K562 (cell line): ENCODE data around the gene DAB1. TPM values are rescaled to one million over a fixed set of nuclear protein-coding genes. Genes with fewer than 3 reads are reported as not detected.

Experiments
- ATAC-seq: fragments of 200-7000 bp; cut with Tn5 transposase; 3 replicates; pipeline ENCODE4 v1.9.1; 2020; ENCODE audit warnings: moderate library complexity
- BruUV-seq: library from RNA; stranded (reverse); fragments of 400-500 nt; replicated peaks from 2 replicates; lab custom pipeline; 2021; lab: Mats Ljungman, UMichigan
- CTCF ChIA-PET: fragments of 300-600 bp; formaldehyde crosslinking; extraction: SDS; loops from one replicate; lab custom pipeline; 2021; ENCODE audit warnings: low intra/inter-chr PET ratio; lab: Yijun Ruan, JAX
- POLR2A ChIA-PET: fragments of 300-600, 350-650 bp; sonication (Branson Sonifier 250); formaldehyde crosslinking; extraction: SDS; loops from one replicate; lab custom pipeline; 2021; ENCODE audit warnings: antibody characterized with exemption, inconsistent platforms; lab: Yijun Ruan, JAX
- DNase-seq, 4 experiments: peaks; one replicate each; pipeline versions ENCODE4 v3.0.0 to v3.0.0-alpha.2; 2011 to 2018; ENCODE audit warnings: low spot score in 3 of 4, mixed read lengths in 3 of 4; ENCODE audit errors: extremely low read depth in 1 of 4
- FAIRE-seq: peaks from 2 replicates; lab custom pipeline; 2011; peaks lifted over from hg19 to GRCh38; lab: Jason Lieb, UNC
- H2AFZ ChIP-seq: 2 replicates; pipeline ENCODE4 v1.6.0; 2011; ENCODE audit warnings: low read depth, low read length, control low read depth, inconsistent platforms
- H3K27ac ChIP-seq: fragments of 200-600 bp; 3 replicates; pipeline ENCODE4 v1.8.0; 2011; ENCODE audit warnings: low read depth, mild to moderate bottlenecking, control low read depth, inconsistent platforms, low read length, moderate library complexity, mixed read lengths; ENCODE audit errors: extremely low read depth
- H3K27me3 ChIP-seq, 2 experiments: fragments of 300-600 bp in 1 of 2; 2 replicates in 1 of 2; 3 replicates in 1 of 2; pipeline versions ENCODE4 v1.6.0 to v1.8.0; 2011; ENCODE audit warnings: inconsistent platforms in 2 of 2, low read length in 2 of 2, mild to moderate bottlenecking in 1 of 2, mixed read lengths in 1 of 2, moderate library complexity in 1 of 2; ENCODE audit not compliant: control insufficient read depth in 2 of 2, insufficient read depth in 2 of 2
- H3K36me3 ChIP-seq: fragments of 300-600 bp; 3 replicates; pipeline ENCODE4 v1.8.0; 2011; ENCODE audit warnings: mild to moderate bottlenecking, low read length, inconsistent platforms; ENCODE audit not compliant: control insufficient read depth, insufficient read depth
- H3K4me1 ChIP-seq, 2 experiments: fragments of 200-600 bp in 1 of 2; replicated peaks in 1 of 2; 2 replicates in 1 of 2; 3 replicates in 1 of 2; pipeline versions ENCODE4 v1.5.1 to v1.8.0; 2011; ENCODE audit warnings: inconsistent platforms in 2 of 2, low read length in 2 of 2, mild to moderate bottlenecking in 1 of 2, mixed read lengths in 1 of 2, moderate library complexity in 1 of 2; ENCODE audit not compliant: control insufficient read depth in 2 of 2, insufficient read depth in 2 of 2
- H3K4me2 ChIP-seq: 2 replicates; pipeline ENCODE4 v1.6.1; 2011; ENCODE audit warnings: low read length, control low read depth, inconsistent platforms, mixed read lengths; ENCODE audit not compliant: insufficient read depth
- H3K4me3 ChIP-seq: fragments of 200-600 bp; sonication (generic), shearing (Covaris generic); 2 replicates; pipeline ENCODE4 v1.5.1; 2016; ENCODE audit warnings: control low read depth, inconsistent platforms
- H3K79me2 ChIP-seq: fragments of 200-600 bp; 3 replicates; pipeline ENCODE4 v1.8.0; 2011; ENCODE audit warnings: low read length, inconsistent platforms; ENCODE audit not compliant: control insufficient read depth, insufficient read depth
- H3K9ac ChIP-seq, 2 experiments: 2 replicates each; pipeline versions ENCODE4 v1.6.0 to v1.6.1; 2011; ENCODE audit warnings: low read depth in 2 of 2, low read length in 2 of 2, control low read depth in 1 of 2, inconsistent platforms in 1 of 2, mild to moderate bottlenecking in 1 of 2, mixed read lengths in 1 of 2; ENCODE audit not compliant: insufficient read depth in 1 of 2
- H3K9me1 ChIP-seq: one replicate; pipeline ENCODE4 v1.6.0; 2011; ENCODE audit warnings: inconsistent platforms, mild to moderate bottlenecking, low read length, moderate library complexity; ENCODE audit not compliant: control insufficient read depth, insufficient read depth
- H3K9me3 ChIP-seq: replicated peaks from 2 replicates; pipeline ENCODE4 v1.5.1; 2011; ENCODE audit warnings: low read depth, low read length, inconsistent platforms; ENCODE audit not compliant: control insufficient read depth, insufficient read depth
- H4K20me1 ChIP-seq: replicated peaks from 2 replicates; pipeline ENCODE4 v1.6.1; 2011; ENCODE audit warnings: low read length, inconsistent platforms, mixed read lengths; ENCODE audit not compliant: control insufficient read depth, insufficient read depth
- BCL6 ChIP-seq: fragments of 250-450 bp; sonication (Bioruptor Pico); IDR thresholded peaks from 2 replicates; pipeline ENCODE4 v1.4.0; 2020
- BRF1 ChIP-seq: IDR thresholded peaks from 3 replicates; pipeline ENCODE4 v1.6.1; 2011; ENCODE audit warnings: borderline replicate concordance, mild to moderate bottlenecking; ENCODE audit not compliant: insufficient read length; ENCODE audit errors: extremely low read depth
- NR2C2 ChIP-seq, 2 experiments: fragments of 200-800 bp in 1 of 2; sonication (Bioruptor generic) in 1 of 2; sonication (generic) in 1 of 2; formaldehyde crosslinking in 1 of 2; IDR thresholded peaks; 2 replicates each; pipeline versions ENCODE4 v1.6.1 to v1.8.0; 2016 to 2022; ENCODE audit warnings: mild to moderate bottlenecking in 1 of 2, missing compliant biosample characterization in 1 of 2, missing genetic modification characterization in 1 of 2, missing genetic modification reagents in 1 of 2
- SMARCE1 ChIP-seq: fragments of 450-650 bp; IDR thresholded peaks from 2 replicates; pipeline ENCODE4 v1.7.1; 2016; ENCODE audit warnings: mild to moderate bottlenecking
- ZBTB40 ChIP-seq, 2 experiments: fragments of 450-650 bp in 1 of 2; sonication (generic) in 1 of 2; formaldehyde crosslinking in 1 of 2; IDR thresholded peaks; 2 replicates each; pipeline versions ENCODE4 v1.7.1 to v1.9.0; 2016 to 2022; ENCODE audit warnings: inconsistent platforms in 1 of 2, mild to moderate bottlenecking in 1 of 2, missing genetic modification reagents in 1 of 2
- ZNF146 ChIP-seq: IDR thresholded peaks from one replicate; pipeline ENCODE4 v1.6.1; 2018; ENCODE audit warnings: missing compliant biosample characterization; ENCODE audit not compliant: unreplicated experiment
- WGBS: fragments of 100-300 bp; shearing (Covaris generic); methylation state at CpG from one replicate; pipeline ENCODE4 v1.1.6; 2016; ENCODE audit warnings: low coverage, mixed read lengths; ENCODE audit not compliant: insufficient coverage; ENCODE audit errors: missing lambda C conversion rate; 5-methylcytosine and 5-hydroxymethylcytosine counted together
- in situ Hi-C: fragments of 300-500 bp; cut with MboI; formaldehyde crosslinking; loops from 4 replicates; pipeline ENCODE4 v1.15.0; 2018; ENCODE audit warnings: inconsistent platforms, mixed read lengths
- intact Hi-C: fragments of 100-400 bp; cut with micrococcal nuclease; formaldehyde crosslinking; loops from 2 replicates; pipeline ENCODE4 v1.14.2; 2022
- polyA plus RNA-seq, 8 experiments: library from polyadenylated mRNA; depleted of rRNA in 4 of 8; stranded (reverse) in 5 of 8; unstranded in 3 of 8; fragments of >200 nt; fragmentation: Nextera tagmentation in 2 of 8; fragmentation: Illumina TruSeq in 1 of 8; extraction: Ambion mirVana in 2 of 8; extraction: Trizol in 1 of 8; gene quantifications; 2 replicates each; pipeline versions ENCODE4 v1.2.1 to v1.2.3, GENCODE V29; 2011 to 2014; ENCODE audit warnings: inconsistent platforms in 1 of 8, missing spikeins in 1 of 8
- total RNA-seq, 7 experiments: library from RNA; depleted of rRNA in 6 of 7; stranded (reverse); fragments of >200 nt in 6 of 7; fragmentation: Illumina TruSeq in 2 of 7; extraction: Trizol in 2 of 7; gene quantifications; 2 replicates each; pipeline versions ENCODE4 v1.2.1 to v1.2.3, GENCODE V29; 2011 to 2021; ENCODE audit warnings: low replicate concordance in 1 of 7

DAB1 gene
- total and polyA plus RNA-seq, 9 of the 15 experiments (the other 6 are each of a cell fraction or from before 2014, with no cell fraction given) = not detected

DNA sequence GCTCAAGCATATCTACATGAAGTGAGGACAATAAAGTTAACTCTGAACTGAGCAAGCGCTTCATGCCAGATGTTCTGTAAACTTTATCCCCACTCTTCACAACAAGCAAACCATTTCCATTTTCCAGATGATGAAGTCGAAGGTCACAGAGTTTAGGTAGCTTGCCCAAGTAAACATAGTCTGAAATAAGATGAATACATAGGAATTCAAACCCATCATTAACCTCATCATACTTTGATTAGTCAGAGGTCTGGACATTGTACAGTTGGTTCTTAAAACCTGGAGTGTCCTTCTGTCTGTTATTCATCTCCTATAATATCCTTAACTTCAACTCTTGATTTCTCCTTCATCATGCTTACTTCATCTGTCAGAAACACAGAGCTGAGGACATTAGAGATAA lies 277.8 kb downstream of the DAB1 start:
- H4K20me1 ChIP-seq = no peaks in the 10 kb centered on the region
- 0% methylated on average over 2 of the region's 2 CpGs for WGBS
- no peak overlapping the region for H3K27ac ChIP-seq
- peaks cover 0 to 17% of the 10 kb centered on the region in 2 experiments; a peak in 2 of 5 replicates for H3K27me3 ChIP-seq
- H3K9ac ChIP-seq = no peak overlapping the region
- H3K4me1 ChIP-seq = no peaks in the 10 kb centered on the region
- FAIRE-seq = no peak
- intact Hi-C loops (no loop called here), in situ Hi-C loops (no loop called here)
- no peak overlapping the region for H2AFZ ChIP-seq
- no peak overlapping the region for H3K4me2 ChIP-seq
- no peaks in the 10 kb centered on the region for H3K36me3 ChIP-seq
- ATAC-seq = no peak
- H3K79me2 ChIP-seq = no peaks in the 10 kb centered on the region
- BruUV-seq = no TSS peak
- no peaks in the 10 kb centered on the region for H3K9me3 ChIP-seq
- CTCF ChIA-PET = no interaction called here
- H3K9me1 ChIP-seq = no peaks in the 10 kb centered on the region
- no peak for DNase-seq
- POLR2A ChIA-PET = interaction anchor here (0.6 kb wide), 1 partner anchor 74 kb away, joined by 3 read pairs; no protein-coding TSS in a partner anchor
- no peak overlapping the region for H3K4me3 ChIP-seq
- TF ChIP-seq BCL6 = no peak
- TF ChIP-seq NR2C2 (CRISPR knock-in tag; IDR thresholded peaks at IDR 0.05) = no peak
- no peak for TF ChIP-seq NR2C2 (tag; IDR thresholded peaks at IDR 0.05)
- no peak for TF ChIP-seq BRF1
- TF ChIP-seq ZBTB40 (IDR thresholded peaks at IDR 0.05) = no peak
- TF ChIP-seq ZBTB40 (CRISPR knock-in tag; IDR thresholded peaks at IDR 0.05) = no peak
- TF ChIP-seq SMARCE1 = no peak
- TF ChIP-seq ZNF146 = no peak
